ENCODE results near the gene INSR. TPM values are rescaled to one million over a fixed set of nuclear protein-coding genes. Genes with fewer than 3 reads are reported as not detected.

The INSR gene
- total and polyA plus RNA-seq, 2 of the 8 experiments (the other 6 are each of a cell fraction or from before 2014, with no cell fraction given): 13.1 to 48.7 TPM

GRCh38 chr19:7294558-7295212, 471 bp upstream of the INSR start:
- CTCF ChIA-PET (ENCODE audit: partially characterized antibody): interaction anchor here (0.7 kb wide), 1 partner anchor 98 kb away, joined by 3 read pairs; no protein-coding TSS in a partner anchor
- H4K20me1 ChIP-seq (replicated peaks in 1 of 2; ENCODE audit: control insufficient read depth in 1 of 2, insufficient read depth in 2 of 2, low read length in 2 of 2): peaks cover 0 to 6% of the 10 kb centered on the region in 2 experiments
- H2BK15ac ChIP-seq (ENCODE audit: low read length): 0 out of 2 replicates have a peak overlapping the region, but pooled peaks have one; percentile 83
- peak; percentile 19 for FAIRE-seq
- no peak overlapping the region for H3K56ac ChIP-seq (replicated peaks; ENCODE audit: insufficient read length, low read depth, low read length)
- H4K8ac ChIP-seq (ENCODE audit: extremely low read depth, insufficient read depth, low read length): 0 out of 2 replicates have a peak overlapping the region, but pooled peaks have one; percentile 69
- H3K18ac ChIP-seq (ENCODE audit: extremely low read depth, low read length): no peak overlapping the region; the same call in 1 of the 2 replicates
- 16% methylated on average over 27 of the region's 43 CpGs; no CpG with 5 or more reads in 1 of the 2 experiments for WGBS, 2 experiments (ENCODE audit: extremely low coverage in 1 of 2, insufficient coverage in 1 of 2, insufficient read length in 1 of 2, insufficient replicate concordance in 2 of 2, low coverage in 1 of 2, low lambda C conversion rate in 2 of 2, missing lambda C conversion rate in 1 of 2)
- H3K79me1 ChIP-seq (ENCODE audit: low read depth, low read length): peaks cover 10% of the 10 kb centered on the region
- H4K91ac ChIP-seq (replicated peaks; ENCODE audit: insufficient read length, low read length): peak overlapping the region; percentile 26
- POLR2A ChIA-PET (ENCODE audit: partially characterized antibody): interaction anchor here (0.7 to 2.2 kb wide), 3 partner anchors 94 to 99 kb away, joined by 3 to 8 read pairs (median 3); no protein-coding TSS in a partner anchor
- no peak overlapping the region for H3K9ac ChIP-seq (replicated peaks in 1 of 4; ENCODE audit: extremely low read depth in 1 of 4, low read depth in 3 of 4, low read length in 3 of 4)
- peak overlapping the region; percentile 61 to 96 for H3K4me2 ChIP-seq (ENCODE audit: insufficient read depth in 1 of 2, low read depth in 2 of 2, low read length in 2 of 2)
- peaks cover 4% of the 10 kb centered on the region; the same call in 1 of the 2 replicates for H3K23me2 ChIP-seq (ENCODE audit: low read depth, low read length)
- H3K4ac ChIP-seq (replicated peaks; ENCODE audit: insufficient read length, low read depth, low read length): no peak overlapping the region
- no peak overlapping the region for H3K27ac ChIP-seq (ENCODE audit: low read depth, low read length)
- H3K27me3 ChIP-seq (replicated peaks in 1 of 4; ENCODE audit: control insufficient read depth in 3 of 4, extremely low read depth in 1 of 4, insufficient read depth in 3 of 4, low read length in 3 of 4): peaks cover 0 to 3% (median 2%) of the 10 kb centered on the region in 4 experiments; a peak in 4 of 7 replicates
- no peak overlapping the region for H2BK120ac ChIP-seq (replicated peaks; ENCODE audit: low read depth, low read length)
- H2AFZ ChIP-seq (ENCODE audit: low read length): peak overlapping the region; percentile 58; the same call in 1 of the 2 replicates
- no peaks in the 10 kb centered on the region for H3K36me3 ChIP-seq (ENCODE audit: control insufficient read depth in 2 of 4, insufficient read depth in 4 of 4, low read length in 3 of 4)
- H4K5ac ChIP-seq (ENCODE audit: insufficient read length, low read depth, low read length): no peak overlapping the region
- H2AK5ac ChIP-seq (ENCODE audit: low read depth, low read length): no peak overlapping the region
- H3K23ac ChIP-seq (ENCODE audit: insufficient read length): no peak overlapping the region
- peaks cover 0 to 33% of the 10 kb centered on the region in 2 experiments; a peak in 2 of 4 replicates for H3K79me2 ChIP-seq (ENCODE audit: control insufficient read depth in 1 of 2, insufficient read depth in 2 of 2, low read length in 2 of 2)
- H3K4me1 ChIP-seq (replicated peaks in 1 of 4; ENCODE audit: control insufficient read depth in 3 of 4, insufficient read depth in 4 of 4, low read length in 3 of 4): peaks cover 6 to 13% (median 9%) of the 10 kb centered on the region in 4 experiments; a peak in 6 of 7 replicates
- no peak overlapping the region for H2BK20ac ChIP-seq (ENCODE audit: low read length)
- peak in 1 of 2 experiments; percentile 66 for DNase-seq (ENCODE audit: low read depth in 1 of 2, low spot score in 2 of 2)
- H2BK5ac ChIP-seq (ENCODE audit: low read depth, low read length): no peak overlapping the region
- no peaks in the 10 kb centered on the region for H3K9me3 ChIP-seq (ENCODE audit: insufficient read depth in 2 of 2, low read depth in 1 of 2, low read length in 1 of 2)
- H2BK12ac ChIP-seq (ENCODE audit: low read depth, low read length): no peak overlapping the region
- peak overlapping the region; percentile 38 to 98 (median 59) for H3K4me3 ChIP-seq (ENCODE audit: extremely low read depth in 1 of 4, insufficient read depth in 2 of 4, low read depth in 3 of 4, low read length in 4 of 4)
- no peak overlapping the region for H3K14ac ChIP-seq (ENCODE audit: insufficient read length)
- TF ChIP-seq BRCA1 (IDR thresholded peaks at IDR 0.05; ENCODE audit: low read depth, low read length) (no peak), KDM5A (IDR thresholded peaks at IDR 0.05; ENCODE audit: low read length) (no peak), HDAC2 (IDR thresholded peaks at IDR 0.05; ENCODE audit: borderline replicate concordance in 1 of 2, low read depth in 2 of 2, low read length in 2 of 2) (no peak), NRF1 (IDR thresholded peaks at IDR 0.05; ENCODE audit: low read depth, low read length) (0 out of 2 replicates have a peak, but pooled peaks have one; percentile 11), MAX (IDR thresholded peaks at IDR 0.05) (peak; percentile 92), CREB1 (IDR thresholded peaks at IDR 0.05) (no peak)
- TF ChIP-seq, protein P1, sequence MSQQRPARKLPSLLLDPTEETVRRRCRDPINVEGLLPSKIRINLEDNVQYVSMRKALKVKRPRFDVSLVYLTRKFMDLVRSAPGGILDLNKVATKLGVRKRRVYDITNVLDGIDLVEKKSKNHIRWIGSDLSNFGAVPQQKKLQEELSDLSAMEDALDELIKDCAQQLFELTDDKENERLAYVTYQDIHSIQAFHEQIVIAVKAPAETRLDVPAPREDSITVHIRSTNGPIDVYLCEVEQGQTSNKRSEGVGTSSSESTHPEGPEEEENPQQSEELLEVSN (IDR thresholded peaks at IDR 0.05): peak; percentile 87

Measured in H1 (cell line).